H1 (cell line): ENCODE measurements around the gene RMND1. TPM values are rescaled to one million over a fixed set of nuclear protein-coding genes. Genes with fewer than 3 reads are reported as not detected.

Source experiments
- CTCF ChIA-PET: fragments of 300-600 bp; sonication (Branson Sonifier 250); formaldehyde crosslinking; loops from one replicate; lab custom pipeline; 2021; ENCODE audit not compliant: partially characterized antibody; lab: Charles Lee
- POLR2A ChIA-PET: fragments of 300-600 bp; sonication (Branson Sonifier 250); formaldehyde crosslinking; loops from one replicate; lab custom pipeline; 2021; ENCODE audit warnings: inconsistent platforms; ENCODE audit not compliant: partially characterized antibody; lab: Charles Lee
- DNase-seq, 2 experiments: peaks; one replicate each; pipeline versions ENCODE4 v3.0.0 to v3.0.0-alpha.2; 2010 to 2022; ENCODE audit warnings: low spot score in 2 of 2, low read depth in 1 of 2, mixed read lengths in 1 of 2
- FAIRE-seq: peaks from 2 replicates; lab custom pipeline; 2011; peaks lifted over from hg19 to GRCh38; lab: Jason Lieb, UNC
- H2AFZ ChIP-seq: 2 replicates; pipeline ENCODE4 v1.8.1; 2012; ENCODE audit warnings: low read length, inconsistent platforms
- H2AK5ac ChIP-seq: 2 replicates; pipeline ENCODE4 v1.6.1; 2013; ENCODE audit warnings: low read depth, low read length
- H2BK120ac ChIP-seq: replicated peaks from 2 replicates; pipeline ENCODE3; 2013; ENCODE audit warnings: low read depth, low read length, inconsistent platforms
- H2BK12ac ChIP-seq: 2 replicates; pipeline ENCODE4 v1.6.1; 2013; ENCODE audit warnings: low read depth, low read length
- H2BK15ac ChIP-seq: 2 replicates; pipeline ENCODE4 v1.6.1; 2013; ENCODE audit warnings: low read length
- H2BK20ac ChIP-seq: 2 replicates; pipeline ENCODE4 v1.6.1; 2013; ENCODE audit warnings: low read length
- H2BK5ac ChIP-seq: 2 replicates; pipeline ENCODE4 v1.6.1; 2013; ENCODE audit warnings: low read depth, low read length
- H3K14ac ChIP-seq: 2 replicates; pipeline ENCODE4 v1.6.1; 2013; ENCODE audit warnings: inconsistent platforms; ENCODE audit not compliant: insufficient read length
- H3K18ac ChIP-seq: 2 replicates; pipeline ENCODE4 v1.6.1; 2013; ENCODE audit warnings: low read length; ENCODE audit errors: extremely low read depth
- H3K23ac ChIP-seq: 2 replicates; pipeline ENCODE4 v1.6.1; 2013; ENCODE audit warnings: inconsistent platforms; ENCODE audit not compliant: insufficient read length
- H3K23me2 ChIP-seq: 2 replicates; pipeline ENCODE4 v1.6.1; 2013; ENCODE audit warnings: low read depth, low read length
- H3K27ac ChIP-seq: 2 replicates; pipeline ENCODE4 v1.6.1; 2011; ENCODE audit warnings: low read depth, low read length, inconsistent platforms
- H3K27me3 ChIP-seq, 4 experiments: replicated peaks in 1 of 4; 1 replicate in 1 of 4; 2 replicates in 3 of 4; pipeline versions ENCODE4 v1.6.1 to v1.8.1; 2011 to 2013; ENCODE audit warnings: low read length in 3 of 4, mild to moderate bottlenecking in 3 of 4, inconsistent platforms in 2 of 4, mixed read lengths in 2 of 4, moderate library complexity in 1 of 4; ENCODE audit not compliant: control insufficient read depth in 3 of 4, insufficient read depth in 3 of 4; ENCODE audit errors: extremely low read depth in 1 of 4
- H3K36me3 ChIP-seq, 4 experiments: 2 replicates each; pipeline versions ENCODE4 v1.6.1 to v1.8.1; 2011 to 2013; ENCODE audit warnings: mild to moderate bottlenecking in 4 of 4, low read length in 3 of 4, moderate library complexity in 2 of 4, control low read depth in 1 of 4, inconsistent platforms in 1 of 4; ENCODE audit not compliant: insufficient read depth in 4 of 4, control insufficient read depth in 2 of 4
- H3K4ac ChIP-seq: replicated peaks from 2 replicates; pipeline ENCODE3; 2013; ENCODE audit warnings: low read length, low read depth, mixed read lengths, inconsistent platforms; ENCODE audit not compliant: insufficient read length
- H3K4me1 ChIP-seq, 4 experiments: replicated peaks in 1 of 4; 1 replicate in 1 of 4; 2 replicates in 3 of 4; pipeline versions ENCODE4 v1.6.1 to v1.8.1; 2011 to 2013; ENCODE audit warnings: low read length in 3 of 4, inconsistent platforms in 2 of 4, mixed read lengths in 1 of 4; ENCODE audit not compliant: insufficient read depth in 4 of 4, control insufficient read depth in 3 of 4
- H3K4me2 ChIP-seq, 2 experiments: 2 replicates each; pipeline versions ENCODE4 v1.6.1 to v1.8.1; 2011 to 2013; ENCODE audit warnings: low read depth in 2 of 2, low read length in 2 of 2, control low read depth in 1 of 2, inconsistent platforms in 1 of 2, mild to moderate bottlenecking in 1 of 2; ENCODE audit not compliant: insufficient read depth in 1 of 2
- H3K4me3 ChIP-seq, 4 experiments: fragments of 200-600, 300-600 bp in 1 of 4; sonication (generic), shearing (Covaris generic), sonication (Bioruptor Twin) in 1 of 4; 2 replicates each; pipeline versions ENCODE4 v1.5.1 to v1.8.1; 2011 to 2016; ENCODE audit warnings: low read length in 4 of 4, low read depth in 3 of 4, control low read depth in 2 of 4, inconsistent platforms in 2 of 4, mild to moderate bottlenecking in 2 of 4, mixed read lengths in 1 of 4, moderate library complexity in 1 of 4; ENCODE audit not compliant: insufficient read depth in 2 of 4; ENCODE audit errors: extremely low read depth in 1 of 4
- H3K56ac ChIP-seq: replicated peaks from 2 replicates; pipeline ENCODE3; 2013; ENCODE audit warnings: low read depth, mild to moderate bottlenecking, mixed read lengths, low read length, inconsistent platforms; ENCODE audit not compliant: insufficient read length
- H3K79me1 ChIP-seq: 2 replicates; pipeline ENCODE4 v1.6.1; 2013; ENCODE audit warnings: low read depth, low read length, control low read depth
- H3K79me2 ChIP-seq, 2 experiments: 2 replicates each; pipeline versions ENCODE4 v1.6.1 to v1.8.1; 2012 to 2013; ENCODE audit warnings: low read length in 2 of 2, mild to moderate bottlenecking in 2 of 2, inconsistent platforms in 1 of 2; ENCODE audit not compliant: insufficient read depth in 2 of 2, control insufficient read depth in 1 of 2
- H3K9ac ChIP-seq, 4 experiments: replicated peaks in 1 of 4; 1 replicate in 1 of 4; 2 replicates in 3 of 4; pipeline versions ENCODE4 v1.6.1 to v1.8.1; 2011 to 2013; ENCODE audit warnings: low read depth in 3 of 4, low read length in 3 of 4, control low read depth in 2 of 4, mild to moderate bottlenecking in 2 of 4, moderate library complexity in 2 of 4, inconsistent platforms in 1 of 4; ENCODE audit errors: extremely low read depth in 1 of 4
- H3K9me3 ChIP-seq, 2 experiments: 2 replicates each; pipeline versions ENCODE4 v1.6.1 to v1.8.1; 2012 to 2013; ENCODE audit warnings: mild to moderate bottlenecking in 2 of 2, moderate library complexity in 2 of 2, control low read depth in 1 of 2, inconsistent platforms in 1 of 2, low read depth in 1 of 2, low read length in 1 of 2, mixed read lengths in 1 of 2; ENCODE audit not compliant: insufficient read depth in 2 of 2
- H4K20me1 ChIP-seq, 2 experiments: replicated peaks in 1 of 2; 2 replicates each; pipeline versions ENCODE3 to v1.8.1; 2011 to 2013; ENCODE audit warnings: inconsistent platforms in 2 of 2, low read length in 2 of 2, mild to moderate bottlenecking in 1 of 2; ENCODE audit not compliant: insufficient read depth in 2 of 2, control insufficient read depth in 1 of 2
- H4K5ac ChIP-seq: 2 replicates; pipeline ENCODE4 v1.6.1; 2013; ENCODE audit warnings: low read length, low read depth, mixed read lengths, inconsistent platforms; ENCODE audit not compliant: insufficient read length
- H4K8ac ChIP-seq: 2 replicates; pipeline ENCODE4 v1.8.0; 2013; ENCODE audit warnings: mild to moderate bottlenecking, moderate library complexity, low read length, inconsistent platforms; ENCODE audit not compliant: insufficient read depth; ENCODE audit errors: extremely low read depth
- H4K91ac ChIP-seq: replicated peaks from 2 replicates; pipeline ENCODE3; 2013; ENCODE audit warnings: low read length, mixed read lengths, inconsistent platforms; ENCODE audit not compliant: insufficient read length
- ATF2 ChIP-seq: IDR thresholded peaks from 2 replicates; pipeline ENCODE4 v1.6.1; 2012; ENCODE audit warnings: low read length, inconsistent platforms
- BACH1 ChIP-seq: IDR thresholded peaks from 2 replicates; pipeline ENCODE4 v1.6.1; 2012; ENCODE audit warnings: low read length, improper control_type of control experiment
- CEBPB ChIP-seq: IDR thresholded peaks from 2 replicates; pipeline ENCODE4 v1.6.1; 2012; ENCODE audit warnings: low read depth, low read length
- CHD2 ChIP-seq: IDR thresholded peaks from 2 replicates; pipeline ENCODE4 v1.6.1; 2012; ENCODE audit warnings: low read length, improper control_type of control experiment
- HDAC6 ChIP-seq: IDR thresholded peaks from one replicate; pipeline ENCODE4 v1.7.1; 2012; ENCODE audit warnings: low read depth, mild to moderate bottlenecking, inconsistent platforms, low read length, moderate library complexity
- JUN ChIP-seq: IDR thresholded peaks from 2 replicates; pipeline ENCODE4 v1.6.1; 2011; ENCODE audit warnings: low read depth, mild to moderate bottlenecking, improper control_type of control experiment, low read length
- JUND ChIP-seq: IDR thresholded peaks from 2 replicates; pipeline ENCODE4 v1.6.1; 2011; ENCODE audit warnings: mild to moderate bottlenecking, improper control_type of control experiment, low read length
- KDM1A ChIP-seq: fragments of 200-600, 300-600 bp; sonication (generic); IDR thresholded peaks from 2 replicates; pipeline ENCODE4 v1.7.1; 2016; ENCODE audit warnings: mild to moderate bottlenecking, low read length, borderline replicate concordance
- NRF1 ChIP-seq: IDR thresholded peaks from 2 replicates; pipeline ENCODE4 v1.6.1; 2011; ENCODE audit warnings: mild to moderate bottlenecking, low read depth, low read length, improper control_type of control experiment
- RNF2 ChIP-seq: fragments of 200-900, 300-1000 bp; sonication (generic); IDR thresholded peaks from 2 replicates; pipeline ENCODE4 v1.7.1; 2016; ENCODE audit warnings: borderline replicate concordance, low read depth, mild to moderate bottlenecking, antibody characterized with exemption, low read length; ENCODE audit not compliant: poor library complexity, severe bottlenecking; ENCODE audit errors: missing control alignments
- SIN3A ChIP-seq, 2 experiments: IDR thresholded peaks in 1 of 2; conservative IDR thresholded peaks in 1 of 2; 2 replicates each; pipeline ENCODE4 v1.6.1; 2011 to 2012; ENCODE audit warnings: low read length in 2 of 2, improper control_type of control experiment in 1 of 2, low read depth in 1 of 2, mild to moderate bottlenecking in 1 of 2
- SIRT6 ChIP-seq: IDR thresholded peaks from one replicate; pipeline ENCODE4 v1.7.1; 2012; ENCODE audit warnings: low read length, inconsistent platforms
- YY1 ChIP-seq: IDR thresholded peaks from 2 replicates; pipeline ENCODE4 v1.6.1; 2011; ENCODE audit warnings: low read depth, mild to moderate bottlenecking, low read length
- WGBS, 2 experiments: shearing (Covaris generic) in 1 of 2; methylation state at CpG; one replicate each; pipeline versions ENCODE4 v1.1.6 to v1.1.7; 2013 to 2015; ENCODE audit warnings: low lambda C conversion rate in 2 of 2, mixed read lengths in 2 of 2, inconsistent platforms in 1 of 2, low coverage in 1 of 2, missing lambda C conversion rate in 1 of 2; ENCODE audit not compliant: insufficient replicate concordance in 2 of 2, insufficient coverage in 1 of 2, insufficient read length in 1 of 2; ENCODE audit errors: extremely low coverage in 1 of 2, missing lambda C conversion rate in 1 of 2; 5-methylcytosine and 5-hydroxymethylcytosine counted together
- polyA plus RNA-seq, 7 experiments: library from polyadenylated mRNA; depleted of rRNA in 3 of 7; stranded (reverse) in 5 of 7; unstranded in 2 of 7; fragments of >200 nt in 5 of 7; fragments of 200-250 nt in 2 of 7; gene quantifications; 1 replicate in 5 of 7; 2 replicates in 1 of 7; 4 replicates in 1 of 7; pipeline versions ENCODE4 v1.2.1 to v1.2.3, GENCODE V29; 2011 to 2013; ENCODE audit warnings: missing spikeins in 2 of 7, mixed read lengths in 2 of 7
- total RNA-seq: library from RNA; stranded (reverse); fragmentation: NEBNext Ultra II Directional; extraction: Animal tissue kit (Norgen Biotek cat#: 25700); gene quantifications from 2 replicates; pipeline ENCODE4 v1.2.1, GENCODE V29; 2021

RMND1 gene
- total and polyA plus RNA-seq, 2 of the 8 experiments (the other 6 are each of a cell fraction or from before 2014, with no cell fraction given) = 7.3 to 21.9 TPM

- no peak overlapping the region for H2BK12ac ChIP-seq
- no peak overlapping the region for H2BK15ac ChIP-seq
- no peak overlapping the region for H4K8ac ChIP-seq
- FAIRE-seq (no peak), DNase-seq (no peak)
- no peaks in the 10 kb centered on the region for H3K4me1 ChIP-seq
- POLR2A ChIA-PET = interaction anchor here (1.0 to 3.3 kb wide), 3 partner anchors 10 to 32 kb away, joined by 3 to 18 read pairs (median 3); partner anchors contain the start of gene RMND1
- no peak overlapping the region for H3K4me3 ChIP-seq
- no peak overlapping the region for H3K4ac ChIP-seq
- H3K27me3 ChIP-seq = no peaks in the 10 kb centered on the region
- H2BK20ac ChIP-seq = no peak overlapping the region
- no peak overlapping the region for H3K9ac ChIP-seq
- no peak overlapping the region for H2BK120ac ChIP-seq
- H3K23me2 ChIP-seq = no peaks in the 10 kb centered on the region
- H3K9me3 ChIP-seq = no peaks in the 10 kb centered on the region
- H3K79me1 ChIP-seq = peaks cover 7% of the 10 kb centered on the region
- CTCF ChIA-PET = interaction anchor here (0.8 to 2.6 kb wide), 4 partner anchors 9 to 682 kb away, joined by 3 to 11 read pairs (median 3); partner anchors contain the start of gene RMND1
- H3K56ac ChIP-seq = no peak overlapping the region
- H3K18ac ChIP-seq = no peak overlapping the region
- H4K5ac ChIP-seq = no peak overlapping the region
- H2AK5ac ChIP-seq = no peak overlapping the region
- 98% methylated on average over 7 of the region's 9 CpGs; no CpG with 5 or more reads in 1 of the 2 experiments for WGBS, 2 experiments
- no peak overlapping the region for H2AFZ ChIP-seq
- H3K23ac ChIP-seq = no peak overlapping the region
- no peak overlapping the region for H4K91ac ChIP-seq
- no peak overlapping the region for H2BK5ac ChIP-seq
- H3K79me2 ChIP-seq = peaks cover 6 to 83% of the 10 kb centered on the region in 2 experiments; a peak in 2 of 4 replicates
- H3K36me3 ChIP-seq = peaks cover 0 to 15% (median 7%) of the 10 kb centered on the region in 4 experiments; a peak in 6 of 8 replicates
- H3K4me2 ChIP-seq = no peak overlapping the region
- H4K20me1 ChIP-seq = peaks cover 5 to 7% of the 10 kb centered on the region in 2 experiments
- H3K27ac ChIP-seq = no peak overlapping the region
- no peak overlapping the region for H3K14ac ChIP-seq
- no peak for TF ChIP-seq ATF2
- no peak for TF ChIP-seq JUN
- no peak for TF ChIP-seq RNF2
- no peak for TF ChIP-seq BACH1
- TF ChIP-seq JUND = no peak
- no peak for TF ChIP-seq CHD2
- no peak for TF ChIP-seq NRF1
- no peak for TF ChIP-seq KDM1A
- no peak for TF ChIP-seq HDAC6
- TF ChIP-seq CEBPB = no peak
- TF ChIP-seq SIN3A (conservative IDR thresholded peaks at IDR 0.05 in 1 of 2, IDR thresholded peaks at IDR 0.05 in 1 of 2; ENCODE audit: low read depth in 1 of 2, low read length in 2 of 2) = no peak
- no peak for TF ChIP-seq SIRT6
- TF ChIP-seq YY1 = no peak
Measured at GRCh38 chr6:151442371-151442770, 9.6 kb downstream of the RMND1 start.
